Activated CD8-positive, alpha-beta memory T cell treated with anti-CD3 and anti-CD28 coated beads for 48 hours (primary cell): ENCODE data around the gene ADM2.
"Not testable (repeated sequence)": the region's sequence is repeated elsewhere in the genome, so short reads cannot be mapped to it uniquely, and the experiment has no call there.

Experiments used
- DNase-seq, 3 experiments: peaks; one replicate each; pipeline ENCODE4 v3.0.0-alpha.2; 2020; ENCODE audit warnings: low read depth in 2 of 3, low spot score in 2 of 3

ADM2 gene

DNA sequence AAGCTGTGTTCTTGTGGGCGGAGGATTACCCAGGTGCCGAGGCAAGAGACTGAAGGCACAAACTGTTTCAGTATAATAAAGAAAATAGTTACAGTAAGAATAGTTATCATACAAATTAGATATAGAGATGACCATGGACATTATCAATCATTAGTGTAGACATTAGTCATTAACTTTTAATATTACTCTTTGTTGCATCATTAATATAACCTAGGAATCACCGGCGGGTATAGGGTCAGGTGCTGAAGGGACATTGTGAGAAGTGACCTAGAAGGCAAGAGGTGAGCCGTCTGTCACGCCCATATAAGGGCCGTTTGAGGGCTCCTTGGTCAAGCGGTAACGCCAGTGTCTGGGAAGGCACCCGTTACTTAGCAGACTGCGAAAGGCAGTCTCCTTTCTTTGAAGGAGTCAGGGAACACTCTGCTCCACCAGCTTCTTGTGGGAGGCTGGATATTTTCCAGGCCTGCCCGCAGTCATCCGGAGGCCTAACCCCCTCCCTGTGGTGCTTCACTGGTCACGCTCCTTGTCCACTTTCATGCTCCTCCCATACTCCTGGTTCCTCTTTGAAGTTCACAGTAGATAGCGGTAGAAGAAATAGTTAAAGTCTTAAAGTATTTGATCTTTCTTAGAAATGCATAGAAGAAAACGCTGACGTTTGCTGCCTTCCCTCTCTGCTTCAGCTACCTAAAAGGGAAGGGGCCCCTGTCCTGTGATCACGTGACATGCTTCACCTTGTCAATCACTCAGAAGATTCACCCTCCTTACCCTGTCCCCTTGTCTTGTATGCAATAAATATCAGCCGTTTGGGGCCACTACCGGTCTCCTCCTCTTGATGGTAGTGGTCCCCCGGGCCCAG, 52.7 kb downstream of the ADM2 start:
- DNase-seq, result not testable (repeated sequence)

DNA sequence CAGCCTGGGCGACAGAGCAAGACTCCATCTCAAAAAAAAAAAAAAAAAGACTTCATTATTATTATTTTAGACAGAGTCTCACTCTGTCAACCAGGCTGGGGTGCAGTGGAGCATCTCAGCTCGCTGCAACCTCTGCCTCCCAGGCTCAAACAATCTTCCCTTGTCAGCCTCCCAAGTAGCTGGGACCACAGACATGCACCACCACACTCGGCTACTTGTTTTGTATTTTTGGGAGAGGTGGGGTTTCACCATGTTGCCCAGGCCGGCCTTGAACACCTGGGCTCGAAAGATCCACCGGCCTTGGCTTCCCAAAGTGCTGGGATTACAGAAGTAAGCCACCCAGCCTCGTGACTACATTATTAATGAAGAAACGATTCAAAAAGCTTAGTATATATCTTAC, 53.8 kb downstream of the ADM2 start:
- no peak for DNase-seq
